GM18951 (cell line): ENCODE data around the gene MAN2B2.
A peak's percentile ranks its signal among the peaks of the same experiment; 100 is the strongest.

Experiments
- POLR2A ChIP-seq: IDR thresholded peaks from 4 replicates; pipeline ENCODE4 v1.6.1; 2011; ENCODE audit warnings: mild to moderate bottlenecking; ENCODE audit not compliant: insufficient read length, insufficient read depth; ENCODE audit errors: extremely low read depth
- in situ Hi-C: fragments of 300-500 bp; cut with MboI; formaldehyde crosslinking; loops from one replicate; pipeline ENCODE4 v1.12.0; 2022; ENCODE audit warnings: low sequenced_read_pairs, mixed read lengths, inconsistent platforms; ENCODE audit not compliant: unreplicated experiment

Gene MAN2B2

DNA sequence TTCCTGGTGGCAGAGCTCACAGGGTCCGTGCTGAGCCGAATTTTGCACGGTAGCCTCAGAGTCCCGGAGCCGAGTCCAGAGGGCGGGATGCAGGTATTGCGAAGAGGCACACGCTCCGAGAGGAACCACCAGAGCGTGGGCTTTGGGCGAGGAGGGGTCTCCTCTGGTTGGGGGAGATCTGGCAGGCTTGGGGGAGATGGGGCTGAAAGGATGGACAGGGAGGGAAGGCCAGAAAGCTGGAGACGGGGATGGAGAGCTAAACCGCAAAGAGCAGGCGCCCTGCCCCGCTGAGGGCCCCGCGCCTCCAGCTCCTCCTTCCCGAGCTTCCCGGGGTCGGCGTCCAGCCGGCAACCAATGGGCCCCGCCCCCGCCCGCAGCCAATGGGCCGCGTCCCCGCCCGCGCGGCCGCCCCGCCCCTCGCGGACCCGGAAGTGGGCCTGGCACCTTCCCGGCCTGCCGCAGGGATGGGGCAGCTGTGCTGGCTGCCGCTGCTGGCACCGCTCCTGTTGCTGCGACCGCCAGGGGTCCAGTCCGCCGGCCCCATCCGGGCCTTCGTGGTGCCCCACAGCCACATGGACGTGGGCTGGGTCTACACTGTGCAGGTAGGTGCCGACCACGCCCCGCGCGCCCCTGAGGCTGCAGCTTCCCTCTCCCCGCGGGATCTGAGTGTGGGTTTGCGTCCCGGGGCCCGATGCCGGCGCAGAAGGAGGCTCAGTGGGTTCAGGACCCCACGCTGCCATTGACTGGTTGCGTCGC is at the start of gene MAN2B2:
Gene MAN2B2 (plus strand): TSS at position 443 of the 756 bp plus-strand sequence. CDS start 22 bp downstream, at position 465.
- in situ Hi-C loops, result no loop called here
- peak; percentile 94 for TF ChIP-seq POLR2A

DNA sequence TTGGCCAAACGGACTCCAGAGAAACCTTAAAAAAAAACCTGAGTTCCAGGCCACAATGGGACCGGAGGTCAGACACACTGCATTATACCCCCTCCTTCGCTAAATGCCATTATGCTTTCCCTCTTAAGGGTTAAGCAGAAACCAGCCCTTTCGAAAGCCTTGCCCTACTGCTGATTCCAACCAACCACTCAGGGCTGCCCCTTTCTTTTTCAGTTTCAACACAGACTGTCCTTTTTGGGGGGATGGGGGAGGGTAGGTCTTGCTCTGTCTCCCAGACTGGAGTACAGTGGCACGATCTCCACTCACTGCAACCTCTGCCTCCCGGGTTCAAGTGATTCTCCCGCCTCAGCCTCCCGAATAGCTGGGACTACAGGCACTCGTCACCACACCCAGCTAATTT is 49.5 kb upstream of the MAN2B2 start:
- in situ Hi-C loops, result no loop called here
- no peak for TF ChIP-seq POLR2A

DNA sequence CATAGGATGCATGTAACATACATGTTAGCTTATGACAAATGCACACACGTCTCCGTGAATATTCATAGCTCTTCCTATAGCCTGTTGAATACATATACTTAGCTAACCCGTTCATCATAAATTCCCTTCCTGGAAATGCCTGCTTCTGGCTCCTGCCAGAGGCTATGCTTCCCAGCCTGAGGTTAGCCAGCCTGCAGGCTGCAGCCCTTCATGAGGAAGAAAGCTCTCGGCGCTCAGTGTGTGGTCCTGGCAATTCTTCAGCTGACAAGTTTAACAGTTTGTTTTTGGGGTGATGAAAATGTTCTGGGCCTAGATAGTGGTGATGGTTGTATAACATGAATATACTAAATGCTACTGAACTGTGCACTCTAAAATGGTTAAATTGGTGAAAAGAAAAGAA is 48.8 kb upstream of the MAN2B2 start:
- no peak for TF ChIP-seq POLR2A
- in situ Hi-C loops, result no loop called here

DNA sequence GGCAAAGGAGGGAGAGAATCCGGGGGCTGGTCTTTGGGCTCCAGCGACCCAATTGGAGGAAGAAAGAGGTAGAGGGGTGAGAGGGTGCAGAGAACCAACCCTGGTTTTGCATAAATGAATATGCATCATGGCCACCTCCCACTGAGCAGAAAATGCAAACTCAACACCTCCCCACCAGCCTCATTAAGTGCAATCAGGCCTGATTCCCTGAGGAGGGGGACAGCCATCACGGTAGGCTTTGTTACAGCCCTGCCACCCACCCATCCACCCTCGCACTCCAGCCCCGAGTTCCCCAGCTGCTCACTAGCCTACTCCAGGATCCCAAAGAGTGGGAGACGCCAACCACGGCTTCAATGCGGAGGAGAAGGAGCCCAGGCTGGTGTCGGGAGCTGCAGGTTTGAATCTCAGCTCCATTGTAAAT is 48.3 kb upstream of the MAN2B2 start:
- in situ Hi-C loops, result no loop called here
- TF ChIP-seq POLR2A, result no peak

DNA sequence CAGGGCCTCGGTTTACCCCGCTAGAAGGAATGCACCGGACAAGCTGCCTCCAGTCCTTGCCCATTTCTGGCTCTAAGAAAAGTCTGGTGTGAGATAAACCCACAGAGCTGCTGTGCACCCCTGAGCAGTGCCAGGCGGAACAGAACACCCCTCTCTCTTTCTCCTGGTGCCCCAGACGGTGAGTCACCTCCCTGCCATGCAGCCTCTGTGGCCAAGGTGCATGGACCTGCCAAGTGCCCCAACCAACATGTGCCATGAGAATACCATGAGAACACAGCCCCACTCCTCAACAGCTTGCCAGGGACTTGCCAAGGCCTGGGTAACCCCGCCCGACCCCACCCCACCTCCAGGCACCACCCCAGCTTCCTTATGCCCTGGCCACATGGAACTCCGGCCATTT is 47.7 kb upstream of the MAN2B2 start:
- TF ChIP-seq POLR2A, result no peak
- in situ Hi-C loops, result no loop called here

DNA sequence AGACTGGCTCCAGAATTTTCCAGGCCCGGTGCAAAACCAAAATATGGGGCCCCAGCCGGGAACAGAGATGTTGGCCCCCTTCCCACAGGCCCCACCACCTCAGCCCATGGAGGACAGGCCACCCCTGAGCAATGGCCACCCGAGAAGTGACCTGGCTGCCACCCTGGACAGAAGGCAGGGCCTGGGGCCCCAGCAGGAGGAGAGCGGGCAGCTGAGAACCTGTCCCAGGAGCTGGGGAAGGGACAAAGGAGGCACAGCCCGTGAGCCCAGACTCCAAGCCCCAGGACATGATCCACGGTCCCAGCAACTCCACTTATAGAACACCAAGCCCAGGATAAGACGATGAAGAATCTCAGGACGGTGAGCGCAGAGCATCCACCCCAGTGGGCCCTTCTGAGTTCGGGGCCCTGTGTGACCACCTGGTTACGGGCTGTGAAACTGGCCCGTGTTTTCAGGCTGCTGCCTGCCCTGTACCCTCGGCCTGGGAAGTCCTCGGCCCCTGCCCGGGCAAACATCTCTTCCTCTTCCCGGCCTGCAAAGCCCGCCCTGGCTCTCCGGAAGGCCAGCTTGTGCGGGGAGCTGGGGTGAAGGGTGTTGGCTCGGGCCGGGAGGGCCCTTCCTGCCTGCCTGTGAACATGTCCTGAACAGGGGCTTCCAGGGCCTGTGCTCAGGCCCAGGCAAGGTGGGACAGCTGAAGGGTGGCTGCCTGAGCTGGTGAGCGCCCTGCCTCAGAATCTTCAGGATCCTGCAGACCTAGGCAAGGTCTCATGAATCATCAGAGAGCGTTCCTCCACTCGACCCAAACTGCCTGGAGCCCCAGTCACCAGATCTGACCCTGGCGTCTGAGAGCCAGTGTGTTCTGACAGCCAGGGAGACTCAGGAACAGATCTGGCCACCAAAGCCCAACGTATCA is 47.0 kb upstream of the MAN2B2 start:
- in situ Hi-C loops, result no loop called here
- no peak for TF ChIP-seq POLR2A

DNA sequence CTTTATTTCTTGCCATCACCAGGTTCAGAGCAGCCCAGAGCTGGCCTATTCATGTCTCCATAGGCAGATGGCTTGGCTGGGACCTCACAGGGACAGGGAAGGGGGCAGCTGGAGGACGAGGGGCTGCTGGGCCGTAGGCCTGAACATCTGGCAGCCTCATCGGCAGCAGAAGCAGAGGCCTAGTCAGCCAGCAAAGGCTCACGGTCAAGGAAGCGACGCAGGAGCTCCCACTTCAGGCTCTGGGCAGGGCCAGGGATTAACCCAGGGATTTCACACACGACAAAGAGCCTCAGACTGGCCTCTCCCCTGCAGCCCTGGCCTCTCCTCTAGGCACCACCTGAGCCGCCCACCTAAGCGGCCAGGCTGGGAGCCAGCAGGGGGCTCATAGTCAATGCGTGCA is 46.0 kb upstream of the MAN2B2 start:
- in situ Hi-C loops, result no loop called here
- no peak for TF ChIP-seq POLR2A

DNA sequence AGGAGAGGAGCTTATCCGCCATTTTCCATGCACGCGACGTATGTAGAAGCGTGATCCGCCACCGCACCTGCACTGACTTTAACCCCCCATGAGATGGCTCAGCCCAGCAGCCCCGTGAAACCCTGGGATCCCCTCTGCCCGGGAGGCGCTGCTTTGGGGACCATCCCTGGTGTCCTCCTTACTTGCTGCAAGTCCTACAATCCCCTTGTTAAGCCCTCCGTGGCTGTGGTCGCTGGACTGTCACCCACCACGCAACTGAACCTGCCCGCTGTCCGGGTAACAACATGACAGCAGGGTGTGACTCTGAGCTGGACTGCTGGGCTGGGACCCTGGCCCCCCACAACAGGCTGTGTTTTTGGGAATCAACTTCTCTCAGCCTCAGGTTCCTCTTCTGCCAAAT is 44.7 kb upstream of the MAN2B2 start:
- TF ChIP-seq POLR2A, result no peak
- in situ Hi-C loops, result no loop called here

DNA sequence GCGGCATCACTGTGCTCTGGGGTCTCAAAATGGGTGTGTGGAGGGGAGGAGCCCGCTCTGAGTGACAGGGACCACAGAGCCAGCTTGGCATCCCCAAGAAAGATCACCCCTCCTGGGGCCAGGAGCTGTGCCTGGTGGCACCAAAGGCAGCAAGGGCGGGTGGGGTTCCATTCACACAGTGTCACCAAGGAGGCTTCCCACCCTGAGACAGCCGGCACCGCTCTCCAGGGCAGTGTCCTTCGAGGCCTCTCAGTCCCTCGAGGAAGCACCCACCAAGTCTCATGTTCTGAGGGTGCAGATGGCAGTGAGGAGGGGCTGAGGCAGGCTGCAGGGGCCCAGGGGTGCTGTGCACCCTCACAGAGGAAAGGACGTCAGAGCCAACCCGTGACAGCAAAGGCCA is 44.0 kb upstream of the MAN2B2 start:
- no peak for TF ChIP-seq POLR2A
- in situ Hi-C loops, result no loop called here

DNA sequence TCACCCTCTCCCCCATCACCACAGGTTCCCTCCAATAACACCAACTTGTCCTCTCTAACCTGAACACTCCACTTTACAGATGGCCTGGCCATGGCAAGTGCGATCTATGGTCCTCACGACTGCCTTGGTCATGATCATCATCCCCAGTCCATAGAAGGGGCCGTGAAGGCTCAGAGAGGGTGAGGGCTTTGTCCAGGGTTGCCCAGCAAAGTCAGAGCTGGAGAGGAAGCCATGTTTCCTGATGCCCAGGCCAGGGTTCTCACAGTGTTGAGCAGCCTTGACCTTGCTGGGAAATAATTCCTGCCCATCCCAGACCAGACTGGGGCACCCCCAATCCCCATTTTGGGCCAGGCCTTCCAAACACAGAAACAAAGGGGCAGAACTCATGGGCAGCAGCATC is 42.9 kb upstream of the MAN2B2 start:
- in situ Hi-C loops, result no loop called here
- no peak for TF ChIP-seq POLR2A

DNA sequence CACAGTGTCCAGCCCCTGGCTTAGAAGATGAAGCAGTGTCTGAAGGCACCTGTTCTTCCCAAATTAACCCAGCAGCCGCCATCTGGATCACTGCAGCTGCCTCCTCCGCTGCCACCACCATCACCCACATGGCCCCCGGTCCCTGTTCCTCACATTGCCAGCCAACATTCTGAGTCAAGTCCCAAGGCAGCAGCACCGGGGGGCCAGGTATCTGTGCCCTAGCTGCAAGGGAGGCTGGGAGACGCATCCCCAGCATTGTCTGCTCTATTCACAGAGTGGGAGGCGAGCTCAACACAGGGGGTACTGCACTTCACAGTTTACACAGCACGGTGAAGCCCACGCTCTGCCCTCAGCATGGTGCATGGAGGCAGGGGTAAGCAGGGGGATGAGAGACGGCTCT is 42.3 kb upstream of the MAN2B2 start:
- TF ChIP-seq POLR2A, result no peak
- in situ Hi-C loops, result no loop called here

DNA sequence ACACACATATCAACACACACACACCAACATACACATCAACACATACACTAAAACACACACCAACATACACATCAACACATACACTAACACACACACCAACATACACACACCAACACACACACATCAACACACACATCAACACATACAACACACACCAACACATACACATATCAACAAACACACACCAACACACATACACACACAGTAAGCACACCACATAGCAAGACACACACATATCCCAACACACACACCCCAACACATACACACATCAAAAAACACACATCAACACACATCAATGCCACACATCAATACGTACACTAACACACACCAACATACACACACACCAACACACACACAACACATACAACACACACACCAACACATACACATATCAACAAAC is 40.9 kb upstream of the MAN2B2 start:
- in situ Hi-C loops, result no loop called here
- no peak for TF ChIP-seq POLR2A

DNA sequence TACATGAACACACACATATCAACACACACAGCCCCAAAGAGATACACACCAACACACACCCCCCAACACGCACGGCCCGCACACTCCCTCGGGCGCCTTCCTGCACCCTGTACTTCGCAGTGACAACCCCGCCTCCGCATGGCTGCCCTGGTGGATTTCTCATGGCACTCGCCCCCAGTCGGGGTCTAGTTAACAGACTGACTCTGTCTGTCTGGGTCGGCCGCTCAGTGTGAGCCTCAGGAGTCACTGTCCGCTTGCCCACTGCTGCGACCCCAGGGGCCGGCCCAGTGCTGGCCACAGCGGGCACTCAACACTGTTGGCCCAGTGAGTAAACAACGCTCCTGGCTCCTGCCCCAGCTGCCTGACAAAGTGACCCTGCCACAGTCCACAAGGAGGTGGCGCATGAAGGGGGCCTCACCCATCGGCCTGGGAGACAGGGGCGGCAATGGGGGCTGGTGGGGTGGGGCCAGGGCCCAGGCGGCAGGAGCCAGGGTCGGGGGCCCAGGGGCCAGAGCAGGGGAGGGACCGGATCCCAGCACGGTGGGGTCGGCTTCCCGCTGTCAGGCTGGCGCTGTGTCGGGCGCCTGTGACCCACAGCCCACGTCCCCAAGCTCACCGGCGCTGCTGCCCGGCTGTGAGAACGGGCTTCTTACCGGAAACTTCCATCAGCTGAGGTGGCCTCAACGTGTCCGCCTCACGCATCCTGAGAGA is 40.2 kb upstream of the MAN2B2 start:
- in situ Hi-C loops, result no loop called here
- no peak for TF ChIP-seq POLR2A
